CD4-positive, alpha-beta T cell (primary cell): ENCODE results near the gene FGFR3. TPM values are rescaled to one million over a fixed set of nuclear protein-coding genes. Genes with fewer than 3 reads are reported as not detected.

Source experiments
- ATAC-seq: fragments of 200-7000 bp; cut with Tn5 transposase; one replicate; pipeline ENCODE4 v1.10.0; 2022; ENCODE audit warnings: mild to moderate bottlenecking; ENCODE audit not compliant: poor library complexity
- CTCF ChIA-PET: fragments of 350-600 bp; sonication (Branson Sonifier 250); formaldehyde crosslinking; loops from one replicate; lab custom pipeline; 2021; ENCODE audit warnings: antibody characterized with exemption, inconsistent platforms; lab: Charles Lee
- POLR2A ChIA-PET: fragments of 350-600 bp; sonication (Branson Sonifier 250); formaldehyde crosslinking; loops from one replicate; lab custom pipeline; 2021; ENCODE audit warnings: antibody characterized with exemption, inconsistent platforms; lab: Charles Lee
- DNase-seq, 14 experiments: peaks; one replicate each; pipeline ENCODE4 v3.0.0-alpha.2; 2013 to 2020; ENCODE audit warnings: mixed read lengths in 2 of 14
- H3K27ac ChIP-seq, 2 donors: one replicate each; pipeline versions ENCODE4 v1.5.1 to v1.7.0; 2013; ENCODE audit warnings: low read length in 2 of 2, low read depth in 1 of 2, mild to moderate bottlenecking in 1 of 2
- H3K27me3 ChIP-seq, 2 experiments: 1 replicate in 1 of 2; 2 replicates in 1 of 2; pipeline versions ENCODE4 v1.6.1 to v1.7.0; 2013; ENCODE audit warnings: low read length in 2 of 2, control low read depth in 1 of 2, mild to moderate bottlenecking in 1 of 2, moderate library complexity in 1 of 2; ENCODE audit not compliant: insufficient read depth in 2 of 2, control insufficient read depth in 1 of 2
- H3K36me3 ChIP-seq: one replicate; pipeline ENCODE4 v1.6.1; 2013; ENCODE audit warnings: low read length, control low read depth; ENCODE audit not compliant: insufficient read depth
- H3K4me1 ChIP-seq: one replicate; pipeline ENCODE4 v1.6.1; 2013; ENCODE audit warnings: low read length, control low read depth; ENCODE audit not compliant: insufficient read depth
- H3K4me3 ChIP-seq: one replicate; pipeline ENCODE4 v1.5.1; 2013; ENCODE audit warnings: mild to moderate bottlenecking, low read length, moderate library complexity
- H3K9me3 ChIP-seq, 2 experiments: 1 replicate in 1 of 2; 2 replicates in 1 of 2; pipeline versions ENCODE4 v1.6.1 to v1.7.0; 2013; ENCODE audit warnings: low read length in 2 of 2, mild to moderate bottlenecking in 2 of 2, control low read depth in 1 of 2, moderate library complexity in 1 of 2; ENCODE audit not compliant: control insufficient read depth in 1 of 2, insufficient read depth in 1 of 2
- H3K27ac Mint-ChIP-seq: one replicate; pipeline ENCODE4 v1.8.0; 2020; ENCODE audit warnings: mixed read lengths
- H3K27me3 Mint-ChIP-seq: one replicate; pipeline ENCODE4 v1.8.0; 2021; ENCODE audit warnings: mixed read lengths
- H3K36me3 Mint-ChIP-seq: one replicate; pipeline ENCODE4 v1.8.0; 2021; ENCODE audit warnings: low read depth, mixed read lengths
- H3K4me1 Mint-ChIP-seq: one replicate; pipeline ENCODE4 v1.8.0; 2021; ENCODE audit warnings: low read depth, mixed read lengths
- H3K4me3 Mint-ChIP-seq: one replicate; pipeline ENCODE4 v1.8.0; 2020; ENCODE audit warnings: mild to moderate bottlenecking, mixed read lengths
- H3K9me3 Mint-ChIP-seq: one replicate; pipeline ENCODE4 v1.8.0; 2020; ENCODE audit warnings: mixed read lengths
- intact Hi-C, 2 experiments: fragments of 100-400 bp; cut with DNase I in 1 of 2; cut with micrococcal nuclease in 1 of 2; formaldehyde crosslinking; loops; one replicate each; pipeline versions ENCODE4 v1.15.1 to v1.9.0; 2023 to 2025; cut with DNase I, micrococcal nuclease
- total RNA-seq, 174 experiments: library from RNA in 2 of 174; stranded (reverse) in 2 of 174; gene quantifications; one replicate each; pipeline ENCODE4 v1.2.3 and lab custom pipeline; 2021 to 2026
- TF ChIP-seq, protein P1 (sequence below): fragments of 200-600 bp; IDR thresholded peaks from one replicate; pipeline ENCODE4 v1.8.0; 2022; ENCODE audit warnings: antibody characterized with exemption, mild to moderate bottlenecking

FGFR3 gene
- total RNA-seq, 2 experiments from 2014 or later, result 0.33 TPM; not detected in 1

DNA sequence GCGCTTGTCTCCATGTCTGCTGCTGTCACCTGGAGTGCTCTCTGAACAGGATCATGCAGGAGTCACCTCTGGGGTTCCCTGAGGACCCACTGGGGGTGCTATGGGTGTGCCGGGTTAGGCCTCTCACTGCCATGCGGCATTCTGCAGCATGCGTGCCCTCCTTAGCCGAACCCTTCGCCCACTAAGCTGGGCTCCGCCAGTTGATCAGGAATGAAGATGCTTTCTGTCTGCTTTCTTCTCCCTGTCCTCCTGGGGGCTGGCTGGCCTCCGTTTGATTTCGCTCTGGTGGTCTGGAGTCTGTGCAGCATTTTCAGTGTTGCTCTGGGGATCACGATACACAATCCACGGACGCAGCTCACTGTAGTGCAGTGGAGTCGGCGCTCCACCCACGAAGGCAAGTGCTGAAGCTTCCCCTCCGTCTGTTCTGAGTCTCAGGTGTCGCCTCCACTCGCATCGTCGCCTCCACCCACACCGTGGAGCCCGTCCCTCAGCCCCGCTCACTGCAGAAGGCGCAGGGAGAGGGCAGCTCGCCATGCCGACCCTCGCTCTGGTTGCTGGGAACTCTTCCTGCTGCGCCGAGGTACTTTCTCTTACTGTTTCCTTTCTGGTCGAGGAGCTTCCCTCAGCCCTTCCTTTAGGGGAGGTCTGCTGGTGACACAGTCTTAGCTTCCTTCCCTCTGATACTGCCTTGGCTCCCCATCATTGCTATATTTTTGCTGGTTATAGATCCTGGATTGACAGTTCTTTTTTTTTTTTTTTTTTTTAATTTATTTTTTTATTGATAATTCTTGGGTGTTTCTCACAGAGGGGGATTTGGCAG is 33.6 kb downstream of the FGFR3 start:
- no peak overlapping the region for H3K27ac ChIP-seq
- no peaks in the 10 kb centered on the region for H3K9me3 Mint-ChIP-seq
- H3K27me3 ChIP-seq, result no peaks in the 10 kb centered on the region
- ATAC-seq, result no peak
- no peak for DNase-seq
- intact Hi-C loops, result loop anchor here in 1 of 2 experiments (5.0 kb wide), 1 partner anchor 1024 kb away; no protein-coding TSS in a partner anchor
- no peak overlapping the region for H3K4me3 ChIP-seq
- peaks cover 59% of the 10 kb centered on the region for H3K36me3 ChIP-seq
- no peaks in the 10 kb centered on the region for H3K9me3 ChIP-seq
- CTCF ChIA-PET, result no interaction called here
- no peaks in the 10 kb centered on the region for H3K4me1 ChIP-seq
- no peak overlapping the region for H3K27ac Mint-ChIP-seq
- no peak overlapping the region for H3K4me3 Mint-ChIP-seq
- no peaks in the 10 kb centered on the region for H3K4me1 Mint-ChIP-seq
- TF ChIP-seq, protein P1, sequence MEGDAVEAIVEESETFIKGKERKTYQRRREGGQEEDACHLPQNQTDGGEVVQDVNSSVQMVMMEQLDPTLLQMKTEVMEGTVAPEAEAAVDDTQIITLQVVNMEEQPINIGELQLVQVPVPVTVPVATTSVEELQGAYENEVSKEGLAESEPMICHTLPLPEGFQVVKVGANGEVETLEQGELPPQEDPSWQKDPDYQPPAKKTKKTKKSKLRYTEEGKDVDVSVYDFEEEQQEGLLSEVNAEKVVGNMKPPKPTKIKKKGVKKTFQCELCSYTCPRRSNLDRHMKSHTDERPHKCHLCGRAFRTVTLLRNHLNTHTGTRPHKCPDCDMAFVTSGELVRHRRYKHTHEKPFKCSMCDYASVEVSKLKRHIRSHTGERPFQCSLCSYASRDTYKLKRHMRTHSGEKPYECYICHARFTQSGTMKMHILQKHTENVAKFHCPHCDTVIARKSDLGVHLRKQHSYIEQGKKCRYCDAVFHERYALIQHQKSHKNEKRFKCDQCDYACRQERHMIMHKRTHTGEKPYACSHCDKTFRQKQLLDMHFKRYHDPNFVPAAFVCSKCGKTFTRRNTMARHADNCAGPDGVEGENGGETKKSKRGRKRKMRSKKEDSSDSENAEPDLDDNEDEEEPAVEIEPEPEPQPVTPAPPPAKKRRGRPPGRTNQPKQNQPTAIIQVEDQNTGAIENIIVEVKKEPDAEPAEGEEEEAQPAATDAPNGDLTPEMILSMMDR, result no peak
- no peaks in the 10 kb centered on the region for H3K27me3 Mint-ChIP-seq
- POLR2A ChIA-PET, result no interaction called here
- H3K36me3 Mint-ChIP-seq, result peaks cover 70% of the 10 kb centered on the region

DNA sequence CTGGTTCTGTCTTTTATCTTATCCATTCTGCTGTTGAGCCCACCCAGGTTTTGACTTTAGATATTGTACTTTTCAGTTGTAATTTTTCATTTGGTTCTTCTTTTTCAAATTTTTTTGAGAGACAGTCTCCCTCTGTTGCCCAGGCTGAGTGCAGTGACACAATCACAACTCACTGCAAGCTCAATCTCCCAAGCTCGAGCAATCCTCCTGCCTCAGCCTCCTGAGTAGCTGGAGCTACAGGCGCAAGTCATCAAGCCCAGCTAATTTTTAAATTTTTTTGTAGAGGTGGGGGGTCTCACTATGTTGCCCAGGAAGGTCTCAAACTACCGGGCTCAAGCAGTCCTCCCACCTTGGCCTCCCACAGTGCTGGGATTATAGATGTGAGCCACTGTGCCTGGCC is 37.1 kb downstream of the FGFR3 start:
- Mint-ChIP-seq H3K9me3 (no peaks in the 10 kb centered on the region), H3K27ac (no peak overlapping the region), H3K4me1 (no peaks in the 10 kb centered on the region), H3K4me3 (no peak overlapping the region), H3K36me3 (peaks cover 65% of the 10 kb centered on the region), H3K27me3 (no peaks in the 10 kb centered on the region)
- no peak overlapping the region for H3K27ac ChIP-seq
- H3K4me1 ChIP-seq, result no peaks in the 10 kb centered on the region
- DNase-seq, result no peak
- ChIA-PET CTCF (no interaction called here), POLR2A (no interaction called here)
- intact Hi-C loops, result no loop called here
- no peak for ATAC-seq
- peaks cover 66% of the 10 kb centered on the region for H3K36me3 ChIP-seq
- H3K9me3 ChIP-seq, result no peaks in the 10 kb centered on the region
- no peaks in the 10 kb centered on the region for H3K27me3 ChIP-seq
- TF ChIP-seq, protein P1, result no peak
- no peak overlapping the region for H3K4me3 ChIP-seq

DNA sequence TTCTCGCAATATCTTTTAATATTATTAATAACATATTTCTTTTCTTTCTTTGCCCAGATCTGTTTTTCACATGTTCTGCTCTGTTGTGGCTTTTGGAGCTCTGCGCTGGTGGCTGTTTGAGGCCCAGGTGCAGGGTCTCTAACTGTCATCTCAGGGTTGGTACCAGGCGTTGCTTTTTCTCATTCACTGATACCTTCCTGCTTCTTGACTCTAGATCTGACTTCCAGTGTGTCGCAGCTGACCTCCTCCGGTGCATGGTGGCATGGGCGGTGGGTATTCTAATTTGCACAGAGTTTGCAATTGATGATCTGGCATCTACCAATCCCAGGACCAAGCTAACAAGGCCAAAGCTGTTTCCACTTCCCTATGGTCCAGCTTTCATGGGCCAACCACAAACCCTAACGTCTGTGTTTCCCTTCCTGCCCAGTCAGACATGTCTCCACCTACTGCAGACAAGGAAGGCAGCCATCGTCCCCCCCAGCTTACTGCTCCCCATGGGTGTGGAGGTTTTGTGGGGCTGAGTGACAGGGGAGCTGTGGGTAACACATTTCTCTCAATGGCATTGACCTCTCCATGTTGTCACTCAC is 37.6 kb downstream of the FGFR3 start:
- H3K27ac Mint-ChIP-seq, result no peak overlapping the region
- peaks cover 66% of the 10 kb centered on the region for H3K36me3 Mint-ChIP-seq
- no peak overlapping the region for H3K4me3 Mint-ChIP-seq
- peaks cover 65% of the 10 kb centered on the region for H3K36me3 ChIP-seq
- intact Hi-C loops, result no loop called here
- H3K9me3 ChIP-seq, result no peaks in the 10 kb centered on the region
- DNase-seq (no peak), ATAC-seq (no peak)
- H3K4me3 ChIP-seq, result no peak overlapping the region
- TF ChIP-seq, protein P1, result no peak
- H3K4me1 Mint-ChIP-seq, result no peaks in the 10 kb centered on the region
- H3K27ac ChIP-seq, result no peak overlapping the region
- H3K4me1 ChIP-seq, result no peaks in the 10 kb centered on the region
- no peaks in the 10 kb centered on the region for H3K27me3 ChIP-seq
- H3K27me3 Mint-ChIP-seq, result no peaks in the 10 kb centered on the region
- POLR2A ChIA-PET, result no interaction called here
- no peaks in the 10 kb centered on the region for H3K9me3 Mint-ChIP-seq
- CTCF ChIA-PET, result no interaction called here
